Erythroblast (primary cell): ENCODE results near the gene CINP.

Source experiments
- GATA1 ChIP-seq: IDR thresholded peaks from 2 replicates; pipeline ENCODE4 v1.6.1; 2011; ENCODE audit warnings: low read depth, mild to moderate bottlenecking, control low read depth, low read length, moderate library complexity
- POLR2A ChIP-seq: IDR thresholded peaks from 2 replicates; pipeline ENCODE4 v1.6.1; 2011; ENCODE audit warnings: mild to moderate bottlenecking, low read length

- TF ChIP-seq POLR2A (no peak), GATA1 (no peak)
Measured at GRCh38 chr14:102373110-102373509, 10.4 kb upstream of the CINP start.
